Measurements from ENCODE around the gene UGT1A8.
"Not testable (repeated sequence)": the region's sequence is repeated elsewhere in the genome, so short reads cannot be mapped to it uniquely, and the experiment has no call there.

The UGT1A8 gene

DNA sequence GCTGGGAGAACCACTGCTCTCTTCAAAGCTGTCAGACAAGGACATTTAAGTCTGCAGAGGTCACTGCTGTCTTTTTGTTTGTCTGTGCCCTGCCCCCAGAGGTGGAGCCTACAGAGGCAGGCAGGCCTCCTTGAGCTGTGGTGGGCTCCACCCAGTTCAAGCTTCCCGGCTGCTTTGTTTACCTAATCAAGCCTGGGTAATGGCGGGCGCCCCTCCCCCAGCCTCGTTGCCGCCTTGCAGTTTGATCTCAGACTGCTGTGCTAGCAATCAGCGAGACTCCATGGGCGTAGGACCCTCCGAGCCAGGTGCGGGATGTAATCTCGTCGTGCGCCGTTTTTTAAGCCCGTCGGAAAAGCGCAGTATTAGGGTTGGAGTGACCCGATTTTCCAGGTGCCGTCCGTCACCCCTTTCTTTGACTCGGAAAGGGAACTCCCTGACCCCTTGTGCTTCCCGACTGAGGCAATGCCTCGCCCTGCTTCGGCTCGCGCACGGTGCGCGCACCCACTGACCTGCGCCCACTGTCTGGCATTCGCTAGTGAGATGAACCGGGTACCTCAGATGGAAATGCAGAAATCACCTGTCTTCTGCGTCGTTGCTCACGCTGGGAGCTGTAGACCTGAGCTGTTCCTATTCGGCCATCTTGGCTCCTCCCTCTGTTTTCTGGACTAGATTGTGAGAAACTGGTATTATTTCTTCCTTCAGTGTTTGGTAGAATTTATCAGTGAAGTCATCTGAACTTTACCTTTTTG is 34.0 kb upstream of the UGT1A8 start:
- H3F3A ChIP-seq (ENCODE audit: insufficient read depth, low read length); H3K4me3 ChIP-seq (ENCODE audit: low read length); H2AFZ ChIP-seq (ENCODE audit: low read length); H3K27ac ChIP-seq (ENCODE audit: low read length); H3K4me2 ChIP-seq (ENCODE audit: low read depth, low read length); H4K20me1 ChIP-seq (ENCODE audit: insufficient read depth, low read length); H3K79me2 ChIP-seq (ENCODE audit: low read length); H3K9me2 ChIP-seq (replicated peaks; ENCODE audit: insufficient read depth, low read length); H3K36me3 ChIP-seq (replicated peaks; ENCODE audit: insufficient read depth, low read length); H3K27me3 ChIP-seq (replicated peaks; ENCODE audit: insufficient read depth, low read length); DNase-seq; H3K4me1 ChIP-seq (ENCODE audit: low read length); H3K9ac ChIP-seq (ENCODE audit: low read length); H3K9me3 ChIP-seq (replicated peaks; ENCODE audit: insufficient read depth, low read length): not testable (repeated sequence)

DNA sequence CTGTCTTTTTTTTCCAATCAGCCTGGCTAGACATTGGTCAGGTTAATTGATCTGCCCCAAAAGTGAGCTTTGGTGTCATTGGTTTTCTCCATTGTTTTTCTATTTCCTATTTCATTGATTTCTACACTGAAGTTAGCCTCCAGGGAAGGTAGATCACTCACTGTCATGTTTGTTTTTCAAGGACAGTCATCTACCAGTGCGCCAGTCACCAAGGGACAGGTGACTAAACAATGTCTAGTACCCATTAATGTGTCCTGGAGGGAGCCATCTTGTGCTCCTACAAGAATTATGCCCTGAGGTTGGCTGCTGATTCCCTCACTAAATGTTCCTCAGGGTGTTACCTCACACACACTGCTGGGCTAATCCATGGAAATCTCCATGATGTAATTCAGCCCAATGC is 33.2 kb upstream of the UGT1A8 start:
- H3K9me3 ChIP-seq (replicated peaks; ENCODE audit: insufficient read depth, low read length) = no peaks in the 10 kb centered on the region
- no peak for DNase-seq
- H3K4me2 ChIP-seq (ENCODE audit: low read depth, low read length) = no peak overlapping the region
- no peak for TF ChIP-seq EZH2phosphoT487 (IDR thresholded peaks at IDR 0.05; ENCODE audit: low read length)
- no peaks in the 10 kb centered on the region for H3F3A ChIP-seq (ENCODE audit: insufficient read depth, low read length)
- no peaks in the 10 kb centered on the region for H3K9me2 ChIP-seq (replicated peaks; ENCODE audit: insufficient read depth, low read length)
- no peaks in the 10 kb centered on the region for H4K20me1 ChIP-seq (ENCODE audit: insufficient read depth, low read length)
- no peak overlapping the region for H3K27ac ChIP-seq (ENCODE audit: low read length)
- H3K9ac ChIP-seq (ENCODE audit: low read length) = no peak overlapping the region
- H2AFZ ChIP-seq (ENCODE audit: low read length) = no peak overlapping the region
- no peaks in the 10 kb centered on the region for H3K27me3 ChIP-seq (replicated peaks; ENCODE audit: insufficient read depth, low read length)
- H3K79me2 ChIP-seq (ENCODE audit: low read length) = no peaks in the 10 kb centered on the region
- H3K36me3 ChIP-seq (replicated peaks; ENCODE audit: insufficient read depth, low read length) = no peaks in the 10 kb centered on the region
- no peaks in the 10 kb centered on the region for H3K4me1 ChIP-seq (ENCODE audit: low read length)
- H3K4me3 ChIP-seq (ENCODE audit: low read length) = no peak overlapping the region

DNA sequence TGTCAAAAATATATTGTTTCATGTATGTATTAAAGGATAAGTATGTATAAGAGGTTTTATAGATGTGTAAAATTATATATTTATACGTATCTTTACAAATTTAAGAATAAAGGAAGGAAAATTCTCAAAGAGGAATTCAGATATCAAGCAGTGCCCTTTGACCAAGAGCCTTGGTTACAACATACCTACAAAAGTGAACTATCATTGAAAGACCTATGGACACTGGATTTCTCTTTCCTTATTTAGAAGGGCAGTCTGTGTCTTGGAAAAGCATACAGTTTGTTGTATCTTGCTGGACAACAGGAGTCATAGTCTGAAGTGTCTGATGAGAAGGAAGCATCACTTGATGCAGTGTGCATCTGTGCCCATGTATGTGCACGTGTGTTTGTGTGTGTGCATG is 29.0 kb upstream of the UGT1A8 start:
- H3K4me1 ChIP-seq (ENCODE audit: low read length) = no peaks in the 10 kb centered on the region
- no peaks in the 10 kb centered on the region for H3K9me2 ChIP-seq (replicated peaks; ENCODE audit: insufficient read depth, low read length)
- H3F3A ChIP-seq (ENCODE audit: insufficient read depth, low read length) = no peaks in the 10 kb centered on the region
- TF ChIP-seq EZH2 (optimal IDR thresholded peaks at IDR 0.05; ENCODE audit: low read depth, low read length) = no peak
- TF ChIP-seq, protein P1, sequence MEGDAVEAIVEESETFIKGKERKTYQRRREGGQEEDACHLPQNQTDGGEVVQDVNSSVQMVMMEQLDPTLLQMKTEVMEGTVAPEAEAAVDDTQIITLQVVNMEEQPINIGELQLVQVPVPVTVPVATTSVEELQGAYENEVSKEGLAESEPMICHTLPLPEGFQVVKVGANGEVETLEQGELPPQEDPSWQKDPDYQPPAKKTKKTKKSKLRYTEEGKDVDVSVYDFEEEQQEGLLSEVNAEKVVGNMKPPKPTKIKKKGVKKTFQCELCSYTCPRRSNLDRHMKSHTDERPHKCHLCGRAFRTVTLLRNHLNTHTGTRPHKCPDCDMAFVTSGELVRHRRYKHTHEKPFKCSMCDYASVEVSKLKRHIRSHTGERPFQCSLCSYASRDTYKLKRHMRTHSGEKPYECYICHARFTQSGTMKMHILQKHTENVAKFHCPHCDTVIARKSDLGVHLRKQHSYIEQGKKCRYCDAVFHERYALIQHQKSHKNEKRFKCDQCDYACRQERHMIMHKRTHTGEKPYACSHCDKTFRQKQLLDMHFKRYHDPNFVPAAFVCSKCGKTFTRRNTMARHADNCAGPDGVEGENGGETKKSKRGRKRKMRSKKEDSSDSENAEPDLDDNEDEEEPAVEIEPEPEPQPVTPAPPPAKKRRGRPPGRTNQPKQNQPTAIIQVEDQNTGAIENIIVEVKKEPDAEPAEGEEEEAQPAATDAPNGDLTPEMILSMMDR (IDR thresholded peaks at IDR 0.05; ENCODE audit: low read length) = no peak
- TF ChIP-seq EZH2phosphoT487 (IDR thresholded peaks at IDR 0.05; ENCODE audit: low read length) = no peak
- no peaks in the 10 kb centered on the region for H4K20me1 ChIP-seq (ENCODE audit: insufficient read depth, low read length)
- no peak overlapping the region for H3K4me2 ChIP-seq (ENCODE audit: low read depth, low read length)
- H3K4me3 ChIP-seq (ENCODE audit: low read length) = no peak overlapping the region
- H3K9ac ChIP-seq (ENCODE audit: low read length) = no peak overlapping the region
- no peaks in the 10 kb centered on the region for H3K9me3 ChIP-seq (replicated peaks; ENCODE audit: insufficient read depth, low read length)
- H3K36me3 ChIP-seq (replicated peaks; ENCODE audit: insufficient read depth, low read length) = no peaks in the 10 kb centered on the region
- H2AFZ ChIP-seq (ENCODE audit: low read length) = no peak overlapping the region
- no peak overlapping the region for H3K27ac ChIP-seq (ENCODE audit: low read length)
- no peaks in the 10 kb centered on the region for H3K27me3 ChIP-seq (replicated peaks; ENCODE audit: insufficient read depth, low read length)
- no peaks in the 10 kb centered on the region for H3K79me2 ChIP-seq (ENCODE audit: low read length)
- no peak for DNase-seq

DNA sequence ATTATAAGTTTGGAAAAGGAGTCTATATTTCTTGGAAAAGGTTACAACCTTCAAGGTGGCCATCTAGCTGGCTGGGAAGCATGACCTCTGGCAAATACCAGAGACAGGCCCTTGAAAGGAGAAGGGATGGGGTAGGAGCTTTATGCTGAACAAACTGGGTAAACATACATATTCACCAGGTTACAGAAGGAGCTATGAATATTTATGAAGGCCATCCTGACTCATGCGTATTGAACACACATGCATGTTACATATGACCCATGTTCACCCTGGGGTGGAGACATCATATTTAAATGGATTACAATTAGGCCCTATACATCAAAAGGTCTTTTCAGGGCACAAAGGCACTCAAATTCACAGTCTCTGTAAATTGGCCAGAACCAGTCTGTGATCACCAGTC is 24.7 kb upstream of the UGT1A8 start:
- not testable (repeated sequence) for H3K27me3 ChIP-seq (replicated peaks; ENCODE audit: insufficient read depth, low read length); H3K79me2 ChIP-seq (ENCODE audit: low read length); DNase-seq; H3K9ac ChIP-seq (ENCODE audit: low read length); H3K27ac ChIP-seq (ENCODE audit: low read length); H3K36me3 ChIP-seq (replicated peaks; ENCODE audit: insufficient read depth, low read length); H3K4me3 ChIP-seq (ENCODE audit: low read length); H4K20me1 ChIP-seq (ENCODE audit: insufficient read depth, low read length); H3K4me1 ChIP-seq (ENCODE audit: low read length); H2AFZ ChIP-seq (ENCODE audit: low read length); H3F3A ChIP-seq (ENCODE audit: insufficient read depth, low read length); H3K4me2 ChIP-seq (ENCODE audit: low read depth, low read length); H3K9me3 ChIP-seq (replicated peaks; ENCODE audit: insufficient read depth, low read length); H3K9me2 ChIP-seq (replicated peaks; ENCODE audit: insufficient read depth, low read length)

DNA sequence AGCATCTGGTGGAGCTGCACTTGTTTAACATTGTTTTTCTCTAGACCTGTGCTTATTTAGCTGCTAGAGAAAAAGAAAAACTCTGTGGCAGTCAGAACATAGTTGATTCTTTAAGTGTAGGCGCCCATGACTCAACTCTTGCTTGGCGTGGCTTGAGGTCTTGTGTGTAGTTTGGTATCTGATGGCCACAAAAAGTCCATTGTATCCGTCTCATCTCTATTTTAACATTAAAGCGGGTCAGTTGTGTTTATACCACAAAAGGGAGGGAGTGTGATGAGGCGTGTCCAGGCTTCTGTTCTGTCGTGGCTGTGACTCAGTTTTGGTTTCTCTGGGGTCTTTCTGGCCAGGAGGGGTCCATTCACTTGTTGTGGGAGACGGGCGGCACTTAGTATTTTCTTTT is 24.2 kb upstream of the UGT1A8 start:
- Histone ChIP-seq H3K4me2 (ENCODE audit: low read depth, low read length) (no peak overlapping the region), H3K9ac (ENCODE audit: low read length) (no peak overlapping the region), H3K36me3 (replicated peaks; ENCODE audit: insufficient read depth, low read length) (no peaks in the 10 kb centered on the region), H3K9me3 (replicated peaks; ENCODE audit: insufficient read depth, low read length) (no peaks in the 10 kb centered on the region), H3K79me2 (ENCODE audit: low read length) (no peaks in the 10 kb centered on the region), H2AFZ (ENCODE audit: low read length) (no peak overlapping the region), H4K20me1 (ENCODE audit: insufficient read depth, low read length) (no peaks in the 10 kb centered on the region), H3F3A (ENCODE audit: insufficient read depth, low read length) (no peaks in the 10 kb centered on the region), H3K27ac (ENCODE audit: low read length) (no peak overlapping the region), H3K9me2 (replicated peaks; ENCODE audit: insufficient read depth, low read length) (no peaks in the 10 kb centered on the region), H3K4me1 (ENCODE audit: low read length) (no peaks in the 10 kb centered on the region), H3K27me3 (replicated peaks; ENCODE audit: insufficient read depth, low read length) (no peaks in the 10 kb centered on the region), H3K4me3 (ENCODE audit: low read length) (no peak overlapping the region)
- TF ChIP-seq, protein P1 (IDR thresholded peaks at IDR 0.05; ENCODE audit: low read length) = no peak
- TF ChIP-seq EZH2 (optimal IDR thresholded peaks at IDR 0.05; ENCODE audit: low read depth, low read length) (no peak), EZH2phosphoT487 (IDR thresholded peaks at IDR 0.05; ENCODE audit: low read length) (no peak)
- no peak for DNase-seq
